Measurements from ENCODE around the gene ALG1.

The ALG1 gene, protein sequence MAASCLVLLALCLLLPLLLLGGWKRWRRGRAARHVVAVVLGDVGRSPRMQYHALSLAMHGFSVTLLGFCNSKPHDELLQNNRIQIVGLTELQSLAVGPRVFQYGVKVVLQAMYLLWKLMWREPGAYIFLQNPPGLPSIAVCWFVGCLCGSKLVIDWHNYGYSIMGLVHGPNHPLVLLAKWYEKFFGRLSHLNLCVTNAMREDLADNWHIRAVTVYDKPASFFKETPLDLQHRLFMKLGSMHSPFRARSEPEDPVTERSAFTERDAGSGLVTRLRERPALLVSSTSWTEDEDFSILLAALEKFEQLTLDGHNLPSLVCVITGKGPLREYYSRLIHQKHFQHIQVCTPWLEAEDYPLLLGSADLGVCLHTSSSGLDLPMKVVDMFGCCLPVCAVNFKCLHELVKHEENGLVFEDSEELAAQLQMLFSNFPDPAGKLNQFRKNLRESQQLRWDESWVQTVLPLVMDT

DNA sequence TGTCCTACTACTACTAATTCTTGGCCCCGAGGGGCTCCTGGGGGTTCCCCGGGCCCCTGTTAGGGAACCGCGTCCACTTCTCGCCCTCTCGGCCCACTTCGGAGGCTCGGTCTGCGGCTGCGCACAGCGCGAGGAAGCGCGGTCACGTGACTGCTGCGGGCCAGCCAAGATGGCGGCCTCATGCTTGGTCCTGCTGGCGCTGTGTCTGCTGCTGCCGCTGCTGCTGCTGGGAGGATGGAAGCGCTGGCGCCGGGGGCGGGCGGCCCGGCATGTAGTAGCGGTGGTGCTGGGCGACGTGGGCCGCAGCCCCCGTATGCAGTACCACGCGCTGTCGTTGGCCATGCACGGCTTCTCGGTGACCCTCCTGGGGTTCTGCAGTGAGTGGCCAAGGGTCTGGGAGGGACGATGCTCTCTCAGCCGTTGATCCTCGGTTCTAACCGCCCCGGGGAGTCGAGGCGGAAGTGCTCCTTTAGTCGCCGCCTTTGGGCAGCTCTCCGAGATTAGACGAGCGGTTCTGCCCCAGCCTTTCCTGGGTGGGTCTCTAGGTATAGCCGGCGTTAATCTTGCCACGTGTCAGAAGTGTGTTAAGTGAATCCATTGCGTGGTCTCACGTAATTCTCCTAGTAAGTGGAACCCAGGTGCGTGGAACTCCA, at the start of gene ALG1:
Gene ALG1, plus strand, starts transcription at position 163 of the 653 bp plus-strand sequence. Its CDS starts 7 bp downstream, at position 170.
- DNase-seq (ENCODE audit: low spot score), result peak; percentile 91

DNA sequence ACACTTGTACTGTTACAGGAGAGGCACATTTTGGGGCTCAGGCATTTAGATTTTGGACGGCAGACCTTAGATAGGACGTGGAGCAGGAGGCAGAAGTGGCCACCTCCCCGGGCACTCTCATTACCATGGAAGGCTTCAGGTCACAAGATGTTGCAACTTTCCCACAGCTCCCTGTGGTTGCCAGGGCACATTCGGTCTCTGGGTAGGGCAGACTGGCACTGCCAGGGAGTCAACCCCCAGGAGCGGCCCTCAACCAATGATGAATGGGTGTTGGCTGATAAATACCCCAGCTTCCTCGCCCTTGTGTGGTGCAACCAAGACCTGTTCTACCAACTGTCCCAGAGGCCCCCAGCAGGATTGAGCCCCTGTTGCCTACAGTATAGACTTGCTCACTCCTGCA, 49.1 kb upstream of the ALG1 start:
- DNase-seq (ENCODE audit: low spot score), result no peak

DNA sequence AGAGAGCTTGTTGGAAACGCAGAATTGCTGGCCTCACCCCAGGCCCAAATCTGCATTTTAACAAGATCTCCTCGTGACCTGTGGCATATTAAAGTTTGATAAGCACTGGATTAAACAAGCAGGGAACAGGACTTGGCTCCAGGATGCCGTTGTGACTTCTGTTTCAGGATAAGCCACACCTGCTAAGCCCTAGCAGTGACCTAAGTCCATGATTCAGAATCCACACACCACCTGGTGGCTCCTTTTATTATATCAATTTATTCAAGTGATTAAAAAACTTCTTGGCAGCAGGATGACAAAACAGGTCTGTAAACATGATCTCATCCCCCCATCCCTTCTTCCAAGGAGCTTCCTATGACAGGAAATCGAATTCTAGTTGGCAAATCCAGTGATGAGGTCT, 47.0 kb upstream of the ALG1 start:
- no peak for DNase-seq (ENCODE audit: low spot score)

DNA sequence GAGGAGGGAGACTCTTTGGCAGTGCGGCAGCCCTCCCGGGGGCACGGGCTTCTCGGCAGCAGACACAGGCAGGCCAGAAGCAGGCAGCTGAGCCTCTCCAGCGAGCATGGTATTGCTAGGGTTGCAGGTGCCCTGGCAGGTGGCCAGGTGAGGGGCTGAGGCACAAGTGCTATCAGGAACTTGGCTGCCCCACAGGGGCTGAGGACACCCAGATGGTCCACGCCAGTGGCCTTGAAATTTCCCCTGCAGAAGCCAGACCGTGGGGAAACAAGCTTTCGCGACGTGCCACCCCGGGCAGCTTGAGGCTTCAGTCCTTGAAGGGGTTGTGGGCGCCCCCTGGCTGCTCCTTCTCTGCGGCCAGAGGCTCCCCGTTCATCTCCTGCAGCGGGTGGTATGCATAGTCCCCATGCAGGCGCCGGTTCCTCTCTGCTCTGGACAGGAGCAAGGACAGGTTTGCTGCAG, 46.4 kb upstream of the ALG1 start:
- DNase-seq (ENCODE audit: low spot score), result no peak

DNA sequence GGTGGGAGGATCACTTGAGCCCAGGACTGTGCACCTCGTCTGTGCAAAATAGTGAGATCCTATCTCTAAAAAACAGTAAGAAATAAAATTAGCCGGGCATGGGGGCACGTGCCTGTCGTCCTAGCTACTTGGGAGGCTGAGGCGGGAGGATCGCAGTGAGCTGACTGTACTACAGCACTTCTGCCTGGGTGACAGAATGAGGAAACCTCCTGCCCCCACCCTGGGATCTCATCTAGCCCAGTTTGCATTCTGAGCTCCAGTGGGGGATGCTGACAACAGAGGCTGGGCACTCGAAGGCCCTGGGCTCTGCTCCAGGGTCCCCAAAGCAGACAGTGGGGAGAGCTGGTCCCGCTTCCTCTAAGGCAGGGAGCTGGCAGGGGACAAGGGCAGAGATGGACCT, 45.0 kb upstream of the ALG1 start:
- DNase-seq (ENCODE audit: low spot score), result no peak

DNA sequence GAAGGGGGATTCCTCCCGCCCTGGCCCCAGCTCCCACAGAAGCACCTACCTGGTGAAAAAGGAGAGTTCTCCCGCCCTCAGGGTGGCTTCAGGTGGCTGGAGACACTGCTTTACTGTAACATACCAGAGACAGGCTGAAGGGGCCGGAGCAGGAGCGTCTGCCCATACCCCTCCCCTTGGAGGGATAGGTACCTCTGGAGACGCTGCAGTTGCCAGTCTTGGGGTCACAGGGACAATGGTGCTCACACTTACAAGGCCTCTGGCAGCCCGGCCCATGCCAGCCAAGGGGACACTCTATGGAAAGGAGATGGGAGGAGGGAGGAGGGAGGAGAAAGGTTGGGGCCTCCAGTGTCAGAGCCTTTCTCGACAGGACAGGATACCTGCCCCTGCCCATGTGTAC, 44.6 kb upstream of the ALG1 start:
- DNase-seq (ENCODE audit: low spot score), result no peak

DNA sequence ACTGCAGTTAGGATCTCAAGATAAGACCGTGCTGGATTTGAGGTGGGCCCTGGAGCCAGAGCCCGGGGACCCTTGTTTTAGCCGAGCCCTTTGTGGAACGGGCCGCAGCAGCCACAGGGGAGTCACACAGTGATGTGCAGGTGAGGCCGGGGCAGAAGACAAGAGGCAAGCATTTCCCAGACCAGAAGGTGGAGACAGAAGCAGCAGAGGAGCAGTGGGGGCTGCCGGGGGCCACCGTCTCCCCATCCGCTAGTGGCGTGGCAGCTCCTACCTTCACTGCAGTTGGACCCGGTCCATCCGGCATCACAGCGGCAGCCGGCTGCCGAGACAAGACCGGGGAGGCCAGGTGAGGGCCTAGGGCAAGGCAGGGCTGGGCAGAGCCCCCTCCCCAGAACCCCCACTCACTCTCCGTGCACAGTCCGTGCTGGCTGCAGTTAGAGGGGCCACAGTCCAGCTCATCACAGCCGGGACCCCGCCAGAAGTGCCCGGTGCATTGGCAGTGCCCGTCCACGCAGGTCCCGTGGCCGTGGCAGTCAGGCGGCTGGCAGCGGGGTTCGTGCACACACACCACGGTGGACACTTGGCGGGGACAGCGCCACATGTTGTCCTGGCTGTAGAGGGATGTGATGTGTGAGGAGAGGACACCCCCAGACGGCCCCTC, 43.9 kb upstream of the ALG1 start:
- DNase-seq (ENCODE audit: low spot score), result no peak

DNA sequence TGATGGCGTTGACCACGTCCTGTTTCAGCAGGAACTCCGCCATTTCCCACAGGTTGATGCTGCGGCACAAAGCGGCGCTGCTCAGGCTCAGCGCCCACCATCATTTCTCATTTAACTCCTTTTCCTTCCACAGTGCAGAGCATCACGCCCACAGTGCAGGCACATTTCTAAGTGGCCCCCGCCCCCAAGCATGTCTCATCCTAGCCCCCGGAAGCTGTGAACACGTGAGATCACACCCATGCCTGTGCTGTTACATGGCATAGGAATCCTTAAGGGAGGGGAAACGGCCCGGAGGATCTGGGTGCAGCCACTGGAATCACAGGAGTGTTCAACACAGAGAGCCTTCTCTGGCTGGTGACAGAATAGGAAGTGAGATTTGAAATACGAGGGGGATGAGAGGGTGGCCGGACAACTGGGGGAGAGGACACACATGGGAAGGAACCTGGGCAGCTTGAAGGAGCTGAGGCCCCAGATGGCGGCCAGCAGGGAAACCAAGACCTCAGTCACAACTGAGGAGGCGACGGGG, 42.6 kb upstream of the ALG1 start:
- DNase-seq (ENCODE audit: low spot score), result no peak

DNA sequence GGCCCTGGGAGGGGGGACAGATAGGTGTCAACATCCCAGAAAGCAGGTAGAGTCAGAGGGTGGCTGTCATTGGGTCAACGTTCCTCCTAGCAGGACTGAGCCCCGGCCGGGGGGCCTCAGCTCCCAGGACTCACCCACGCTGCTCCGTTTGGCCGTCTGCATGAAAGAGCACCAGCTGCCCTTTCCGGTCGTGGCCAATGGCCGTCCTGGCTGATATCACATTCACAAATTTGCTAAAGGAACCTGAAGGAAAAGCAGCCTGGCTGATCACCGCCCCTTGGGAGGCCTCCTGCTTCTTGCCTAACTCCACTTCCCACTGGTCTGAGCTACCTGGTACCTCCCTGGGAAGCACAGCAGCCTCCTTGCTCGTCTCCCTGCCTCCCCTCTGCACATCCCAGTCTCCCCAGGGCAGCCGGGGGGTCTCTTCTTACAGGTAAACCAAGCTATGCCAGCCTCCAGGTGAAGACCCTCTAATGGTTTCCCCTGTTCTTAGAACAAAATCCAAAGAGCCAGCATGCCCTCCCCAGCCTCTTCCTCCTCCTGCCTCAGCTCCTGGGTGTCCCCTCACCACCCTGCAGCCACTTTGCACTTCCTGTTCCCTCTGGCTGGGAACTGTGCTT, 41.3 kb upstream of the ALG1 start:
- DNase-seq (ENCODE audit: low spot score), result no peak

DNA sequence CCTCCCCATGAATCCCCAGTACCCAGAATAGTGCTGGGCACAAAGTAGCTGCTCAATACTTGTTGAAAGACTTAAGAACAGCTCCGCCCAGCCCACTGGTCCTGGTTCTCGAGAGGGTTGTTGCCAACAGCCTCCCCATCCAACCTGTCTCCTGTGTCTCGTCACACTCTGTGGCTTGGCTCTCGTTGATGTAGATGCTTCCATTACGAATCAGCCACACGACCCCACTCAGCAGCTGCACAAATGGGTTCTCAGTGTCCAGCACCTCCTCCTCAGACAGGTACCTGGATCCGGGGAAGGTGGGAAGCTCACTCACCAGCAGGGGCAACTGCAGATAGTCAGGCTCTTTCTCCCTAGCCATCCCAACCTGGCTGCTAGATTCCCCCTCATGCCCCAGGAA, 40.0 kb upstream of the ALG1 start:
- DNase-seq (ENCODE audit: low spot score), result no peak

DNA sequence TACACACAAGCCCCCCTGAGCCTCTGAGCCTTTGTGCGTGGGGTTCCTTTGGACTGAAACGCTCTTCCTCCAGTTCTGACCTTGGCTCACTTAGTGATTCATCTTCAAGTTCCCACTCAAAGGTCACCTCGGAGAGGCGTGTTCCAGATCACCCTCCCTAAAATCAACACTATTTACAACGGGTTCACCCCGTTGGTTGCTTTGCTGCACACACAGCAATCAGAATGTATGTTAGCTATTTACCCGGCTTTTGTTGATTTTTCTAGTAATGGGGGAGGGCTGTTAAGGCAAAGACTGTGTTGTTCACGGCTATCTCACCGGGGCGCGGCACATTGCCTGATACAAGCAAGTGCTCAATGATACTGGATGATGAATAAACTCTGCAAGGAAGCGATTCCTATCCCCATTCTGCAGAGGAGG, 38.9 kb upstream of the ALG1 start:
- no peak for DNase-seq (ENCODE audit: low spot score)

DNA sequence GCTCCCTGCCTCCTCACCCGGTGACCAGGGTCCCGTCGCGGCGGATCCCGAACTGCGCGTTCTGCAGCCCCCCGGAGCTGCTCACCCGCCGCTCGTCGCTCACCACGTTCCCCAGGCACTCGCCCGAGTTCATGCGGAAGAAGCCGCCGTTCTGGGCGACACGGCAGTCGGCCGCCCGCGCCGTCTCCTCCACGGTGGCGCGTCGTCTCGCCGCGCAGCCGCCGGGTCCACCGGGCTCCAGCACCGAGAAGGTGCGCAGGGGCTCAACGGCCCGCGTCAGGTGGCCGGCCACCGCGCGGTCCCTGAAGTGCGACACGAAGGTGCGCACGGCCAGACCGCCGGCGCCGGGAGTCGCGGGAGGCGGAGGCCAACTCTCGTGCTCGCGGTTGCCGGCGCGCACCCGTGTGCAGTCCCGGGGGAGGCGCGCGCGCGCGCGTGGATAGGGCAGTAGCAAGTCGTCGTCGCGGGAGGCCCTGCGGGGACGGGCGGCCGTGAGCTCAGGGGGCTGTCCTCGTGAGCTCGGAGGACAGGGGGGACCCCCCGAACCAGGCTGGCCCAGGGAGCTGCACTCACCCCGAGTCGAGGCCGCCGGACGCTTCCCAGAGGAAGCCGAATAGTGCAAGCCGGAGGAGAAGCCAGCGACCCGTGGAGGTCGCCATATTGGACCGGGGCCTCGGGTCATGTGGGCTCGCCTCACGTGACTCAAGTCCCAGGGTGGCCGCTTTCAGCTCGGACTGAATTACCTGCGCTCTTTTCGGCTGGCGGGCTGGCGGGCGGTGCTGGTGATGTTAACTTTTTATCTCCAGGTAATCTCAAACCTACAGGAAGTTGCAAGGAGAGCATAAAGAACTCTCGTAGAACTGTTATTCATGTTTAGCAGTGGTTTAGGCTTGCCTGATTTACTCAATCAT, 38.1 kb upstream of the ALG1 start, which contains the start of gene NAGPA:
Gene NAGPA, minus strand, starts transcription at position 680 of the 911 bp plus-strand sequence. Its CDS starts 21 bp downstream, at position 659.
- peak; percentile 70 for DNase-seq (ENCODE audit: low spot score)

DNA sequence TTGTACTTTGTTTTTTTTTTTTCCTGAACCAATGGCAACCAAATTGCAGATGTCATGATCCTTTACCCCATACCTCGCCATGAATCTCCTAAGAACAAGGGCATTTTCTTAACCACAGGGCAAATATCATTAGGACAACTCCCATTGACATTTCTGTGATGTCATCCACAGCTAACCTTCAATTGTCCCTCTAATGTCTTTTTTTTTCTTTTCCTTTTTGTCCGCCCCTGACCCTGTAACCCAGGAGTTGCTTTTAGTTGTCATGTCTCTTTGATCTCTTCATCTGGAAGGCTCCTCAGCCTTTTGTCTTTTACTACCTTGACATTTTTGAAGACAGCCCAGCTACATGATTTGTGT, 37.5 kb upstream of the ALG1 start:
- DNase-seq (ENCODE audit: low spot score), result no peak

DNA sequence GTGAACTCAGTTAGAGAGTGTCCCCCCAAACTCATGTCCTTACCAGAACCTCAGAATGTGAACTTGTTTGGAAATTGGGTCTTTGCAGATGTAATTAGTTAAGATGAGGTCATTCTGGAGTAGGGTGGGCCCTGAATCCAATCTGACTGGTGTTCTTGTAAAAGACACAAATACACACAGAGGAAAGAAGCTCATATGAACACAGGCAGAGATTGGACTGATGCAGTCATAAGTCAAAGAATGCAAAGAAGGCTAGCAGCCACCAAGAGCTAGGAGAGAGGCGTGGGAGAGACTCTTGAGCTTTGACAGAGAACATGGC, 35.8 kb upstream of the ALG1 start:
- DNase-seq (ENCODE audit: low spot score), result no peak

DNA sequence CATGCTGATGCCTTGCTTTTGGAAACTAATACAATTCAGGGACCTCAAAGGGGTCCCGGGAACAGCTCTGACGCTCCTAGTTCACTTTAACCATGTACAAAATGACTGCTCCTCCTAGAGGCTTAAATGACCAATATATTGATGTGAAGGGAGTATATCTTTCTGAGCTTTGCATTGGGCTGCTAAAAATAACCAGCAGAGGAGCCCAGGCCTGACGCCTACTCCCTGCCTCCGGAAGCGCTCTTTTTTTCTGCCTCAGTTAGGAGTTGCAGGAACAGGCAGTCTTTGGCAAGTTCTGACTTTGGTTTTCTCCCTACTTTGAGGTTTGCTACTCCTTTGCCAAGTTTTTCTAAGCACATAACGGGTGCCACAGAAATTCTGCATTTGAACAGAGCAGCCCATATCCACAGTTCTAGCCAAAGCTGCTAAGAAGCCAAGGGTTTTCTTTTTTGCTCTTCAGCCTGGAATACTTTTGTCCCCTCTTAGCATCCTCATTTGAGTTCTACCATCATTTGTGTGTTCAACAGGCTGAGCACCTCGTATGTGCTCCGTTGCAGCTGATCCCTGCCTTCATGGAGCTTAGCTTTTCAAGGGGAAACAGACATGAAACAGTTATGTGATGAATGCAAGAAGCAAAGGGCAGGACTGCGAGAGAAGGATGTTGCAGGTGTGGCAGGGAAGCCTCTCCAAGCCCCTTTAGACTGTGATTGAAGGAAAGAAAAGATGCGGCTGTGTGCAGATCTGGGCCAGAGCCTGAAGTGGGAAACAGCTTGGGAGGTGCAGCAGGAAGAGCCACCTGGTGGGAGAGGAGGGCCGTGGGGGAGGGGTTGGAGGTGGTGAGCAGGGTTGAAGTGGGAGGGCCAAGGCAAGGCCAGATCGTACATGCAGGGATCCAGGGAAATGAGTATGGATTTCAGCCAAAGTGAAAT, 35.2 kb upstream of the ALG1 start:
- DNase-seq (ENCODE audit: low spot score), result no peak

DNA sequence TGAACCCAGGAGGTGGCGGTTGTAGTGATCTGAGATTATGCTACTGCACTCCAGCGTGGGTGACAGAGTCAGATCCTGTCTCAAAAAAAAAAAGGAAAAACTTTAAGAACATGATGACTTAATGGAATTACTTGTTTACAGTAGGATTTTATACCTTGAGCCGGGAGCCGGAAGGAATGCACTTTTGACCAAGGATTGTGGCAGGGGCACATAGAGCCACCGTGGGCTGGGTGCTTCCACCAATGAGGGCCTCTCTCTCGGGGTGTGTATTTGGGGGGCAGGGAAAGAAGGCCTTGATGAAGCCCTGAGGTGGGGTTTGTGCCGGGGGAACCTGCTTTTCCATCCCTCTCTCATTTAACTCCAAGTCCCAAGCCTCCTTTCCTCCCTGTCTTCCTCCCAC, 31.2 kb upstream of the ALG1 start:
- no peak for DNase-seq (ENCODE audit: low spot score)

DNA sequence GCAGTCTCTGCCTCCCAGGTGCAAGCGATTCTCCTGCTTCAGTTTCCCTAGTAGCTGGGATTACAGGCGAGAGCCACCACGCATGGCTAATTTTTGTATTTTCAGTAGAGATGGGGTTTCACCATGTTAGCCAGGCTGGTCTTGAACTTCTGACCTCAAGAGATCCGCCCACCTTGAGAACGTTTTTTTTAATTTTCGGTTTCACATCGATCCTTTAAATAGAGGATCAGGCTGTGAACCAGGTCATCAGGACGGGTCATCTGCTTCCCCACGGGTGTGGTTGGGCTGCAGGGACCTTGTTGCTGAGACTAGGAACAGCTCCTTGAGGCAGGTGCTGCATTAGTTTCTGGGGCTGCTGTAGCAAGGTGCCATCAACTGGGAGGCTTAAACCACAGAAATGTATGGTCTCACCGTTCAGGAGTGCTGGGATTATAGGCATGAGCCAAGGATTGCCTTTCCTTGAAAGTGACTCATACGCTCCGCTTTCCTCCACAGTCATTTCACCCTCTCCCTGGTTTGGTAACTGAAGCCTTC, 30.0 kb upstream of the ALG1 start:
- no peak for DNase-seq (ENCODE audit: low spot score)

DNA sequence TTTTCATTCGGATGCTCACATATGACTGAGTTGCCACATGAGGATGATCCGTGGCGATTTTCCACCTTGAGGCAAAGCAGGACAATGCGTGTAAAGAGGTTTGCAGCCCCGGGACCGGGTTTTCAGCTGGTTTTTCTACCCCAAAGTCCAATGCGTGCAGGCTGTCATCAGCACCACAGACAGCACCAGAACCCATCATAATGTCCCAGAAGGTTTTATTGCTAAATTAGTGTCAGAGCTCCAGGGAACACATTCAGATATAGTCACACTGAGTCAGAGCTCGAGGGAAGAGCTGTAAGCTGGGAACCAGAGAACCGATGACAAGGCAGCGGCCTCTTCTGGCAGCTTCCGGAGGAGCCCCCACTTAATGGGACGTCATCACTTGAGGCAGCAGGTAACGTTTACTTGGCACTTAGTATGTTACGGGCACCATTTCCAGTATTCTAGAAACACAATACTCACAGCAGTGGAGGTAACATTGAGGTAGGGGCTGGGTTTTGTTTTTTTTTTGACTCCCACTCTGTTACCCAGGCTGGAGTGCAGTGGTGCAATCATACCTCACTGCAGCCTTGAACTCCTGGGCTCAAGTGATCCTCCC, 29.0 kb upstream of the ALG1 start:
- DNase-seq (ENCODE audit: low spot score), result no peak

DNA sequence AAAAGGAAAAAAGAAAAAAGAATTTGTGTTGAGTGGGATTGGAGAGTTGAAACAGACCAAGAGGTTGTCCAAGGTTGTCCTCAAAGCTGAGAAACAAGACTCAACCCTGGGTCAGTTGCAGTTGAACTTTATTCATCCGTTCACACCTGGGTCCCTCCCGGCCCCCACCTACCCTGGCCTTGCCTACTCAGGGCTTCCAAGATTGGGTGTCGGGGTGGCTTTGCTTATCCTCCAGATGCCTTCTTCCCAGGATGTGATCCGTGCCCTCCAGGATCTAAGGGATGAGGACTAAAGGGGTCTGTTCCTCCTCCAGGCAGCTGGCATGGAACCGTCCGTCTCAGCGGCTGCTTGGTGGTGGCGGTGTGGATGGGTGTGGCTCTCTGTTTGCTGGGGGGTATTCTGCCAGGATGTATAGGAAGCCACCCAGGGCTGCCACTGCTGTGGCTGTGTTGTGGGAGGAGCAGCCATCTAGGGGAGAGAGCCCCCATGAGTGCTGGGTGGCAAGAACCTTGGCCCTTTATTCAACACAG, 27.6 kb upstream of the ALG1 start:
- no peak for DNase-seq (ENCODE audit: low spot score)

All from hematopoietic multipotent progenitor cell treated with erythropoietin and hydrocortisone succinate and interleukin-3 and kit ligand, for 17 days (in vitro differentiated cells).